KBM-7 (cell line): ENCODE measurements around the gene DHX38.
"Not testable (repeated sequence)": the region's sequence is repeated elsewhere in the genome, so short reads cannot be mapped to it uniquely, and the experiment has no call there.

ENCODE experiments used
- DNase-seq: peaks from one replicate; pipeline ENCODE4 v3.0.0-alpha.2; 2015
- in situ Hi-C: fragments of 300-500 bp; cut with MboI; formaldehyde crosslinking; loops from 2 replicates; pipeline ENCODE4 v1.14.3; 2020; ENCODE audit warnings: low sequenced_read_pairs, low pct_unique_long_range_greater_than_20kb, mixed read lengths

DHX38 gene

DNA sequence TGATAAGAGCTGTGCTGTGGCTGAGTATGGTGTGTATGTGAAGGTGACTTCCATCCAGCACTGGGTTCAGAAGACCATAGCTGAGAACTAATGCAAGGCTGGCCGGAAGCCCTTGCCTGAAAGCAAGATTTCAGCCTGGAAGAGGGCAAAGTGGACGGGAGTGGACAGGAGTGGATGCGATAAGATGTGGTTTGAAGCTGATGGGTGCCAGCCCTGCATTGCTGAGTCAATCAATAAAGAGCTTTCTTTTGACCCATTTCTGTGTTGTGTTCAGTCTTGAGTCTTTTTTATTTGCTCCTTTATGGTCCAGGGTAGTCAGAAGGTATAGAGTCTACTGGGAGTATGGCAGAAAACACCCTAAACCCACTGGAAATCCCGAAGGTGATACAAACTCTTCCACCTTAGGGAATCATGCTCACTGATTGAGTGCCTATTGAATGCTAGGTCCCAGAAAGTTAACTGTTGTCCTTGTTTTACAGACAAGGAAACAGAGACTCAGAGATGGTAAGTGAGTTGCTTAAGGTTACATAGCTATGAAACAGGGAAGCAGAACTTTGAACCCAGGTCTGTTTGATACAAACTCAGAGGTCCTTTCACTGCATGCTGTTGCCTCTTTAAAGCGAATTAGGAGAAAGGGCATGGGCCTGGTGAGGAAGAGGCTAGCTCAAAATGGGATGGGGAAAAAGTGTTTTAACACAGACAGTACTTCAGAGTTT is 16.5 kb upstream of the DHX38 start:
- DNase-seq, in situ Hi-C loops: not testable (repeated sequence)

DNA sequence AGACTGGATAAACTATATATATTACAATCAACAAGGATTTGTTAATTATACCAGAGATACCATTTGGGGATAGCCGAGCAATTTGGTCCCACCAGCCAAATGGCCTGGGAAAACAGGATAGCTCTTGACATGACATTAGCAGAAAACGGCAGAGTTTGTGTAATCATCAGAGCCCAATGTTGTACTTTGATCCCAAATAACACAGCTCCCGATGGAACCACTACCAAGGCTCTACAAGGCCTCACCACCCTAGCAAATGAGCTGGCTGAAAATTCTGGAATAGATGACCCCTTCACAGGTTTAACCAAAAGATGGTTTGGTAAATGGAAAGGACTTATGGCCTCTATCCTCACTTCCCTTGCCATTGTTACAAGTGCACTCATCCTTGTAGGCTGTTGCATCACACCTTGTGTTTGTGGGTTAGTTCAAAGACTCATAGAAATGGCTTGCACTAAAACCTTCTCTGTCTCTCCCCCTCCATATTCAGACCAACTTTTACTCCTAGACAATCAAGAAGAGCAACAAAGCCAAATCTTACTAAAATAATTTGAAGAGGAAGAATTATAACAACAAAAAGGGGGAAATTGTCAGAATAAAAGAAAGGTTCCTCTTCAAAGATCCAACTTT is 9.8 kb upstream of the DHX38 start:
- in situ Hi-C loops = no loop called here
- no peak for DNase-seq

DNA sequence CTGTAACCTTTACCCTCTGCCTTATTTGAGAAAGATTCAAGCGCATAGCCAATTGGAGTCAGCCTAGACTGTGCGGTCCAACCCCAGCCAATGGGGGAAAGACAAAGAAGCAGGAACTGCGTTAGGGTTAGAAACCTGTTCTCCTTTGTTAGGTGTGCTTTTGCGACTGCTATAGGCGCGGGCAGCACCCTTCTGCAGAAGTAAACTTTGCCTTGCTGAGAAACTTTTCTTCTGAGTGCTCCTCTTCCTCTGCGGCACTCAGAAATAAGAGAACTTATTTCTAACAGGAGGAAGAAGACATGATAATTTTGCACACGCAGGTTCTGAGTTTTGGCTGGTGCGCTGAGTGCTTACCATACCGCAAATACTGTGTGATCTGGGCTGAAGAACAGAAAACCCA is 9.2 kb upstream of the DHX38 start:
- no peak for DNase-seq
- in situ Hi-C loops = no loop called here

DNA sequence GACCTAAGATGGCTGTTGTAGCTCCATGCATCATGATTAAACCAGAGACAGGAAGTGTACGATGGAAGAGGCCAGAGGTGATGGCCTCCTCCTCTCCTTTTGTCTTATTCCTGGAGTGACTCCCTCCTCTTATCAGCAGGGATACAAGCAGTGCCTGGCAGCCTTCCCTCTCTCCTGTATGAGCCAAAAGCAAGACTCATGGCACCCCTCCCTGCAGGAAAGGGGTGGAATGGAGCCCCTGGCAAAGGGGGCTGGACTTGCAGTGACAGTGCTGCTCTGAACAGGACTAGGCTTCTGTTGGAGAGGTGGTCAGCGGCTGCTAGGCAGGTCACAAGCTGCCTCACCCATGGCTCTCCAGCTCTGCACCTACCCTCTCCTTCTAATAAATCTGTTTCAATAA is 8.6 kb upstream of the DHX38 start:
- DNase-seq = no peak
- in situ Hi-C loops = no loop called here

DNA sequence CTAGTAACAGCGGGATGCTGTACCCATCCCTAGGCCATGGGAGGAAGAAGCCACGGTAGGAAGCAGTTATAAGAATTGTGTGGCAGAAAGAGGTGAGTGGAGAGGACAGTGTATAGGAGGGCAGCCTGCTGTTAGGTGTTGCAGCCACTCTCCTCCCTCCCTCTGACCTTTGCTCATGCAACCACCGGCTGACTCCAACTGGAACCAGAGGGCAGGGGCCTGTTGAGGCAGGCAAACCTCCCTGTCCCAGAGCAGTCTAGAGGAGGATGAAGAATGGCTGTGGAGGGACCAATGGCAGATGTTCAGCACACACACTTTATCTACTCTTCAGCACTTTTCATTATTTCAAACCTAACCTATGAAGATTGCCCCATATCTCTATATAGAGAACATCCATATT is 2.4 kb upstream of the DHX38 start:
- DNase-seq = no peak
- in situ Hi-C loops = no loop called here

DNA sequence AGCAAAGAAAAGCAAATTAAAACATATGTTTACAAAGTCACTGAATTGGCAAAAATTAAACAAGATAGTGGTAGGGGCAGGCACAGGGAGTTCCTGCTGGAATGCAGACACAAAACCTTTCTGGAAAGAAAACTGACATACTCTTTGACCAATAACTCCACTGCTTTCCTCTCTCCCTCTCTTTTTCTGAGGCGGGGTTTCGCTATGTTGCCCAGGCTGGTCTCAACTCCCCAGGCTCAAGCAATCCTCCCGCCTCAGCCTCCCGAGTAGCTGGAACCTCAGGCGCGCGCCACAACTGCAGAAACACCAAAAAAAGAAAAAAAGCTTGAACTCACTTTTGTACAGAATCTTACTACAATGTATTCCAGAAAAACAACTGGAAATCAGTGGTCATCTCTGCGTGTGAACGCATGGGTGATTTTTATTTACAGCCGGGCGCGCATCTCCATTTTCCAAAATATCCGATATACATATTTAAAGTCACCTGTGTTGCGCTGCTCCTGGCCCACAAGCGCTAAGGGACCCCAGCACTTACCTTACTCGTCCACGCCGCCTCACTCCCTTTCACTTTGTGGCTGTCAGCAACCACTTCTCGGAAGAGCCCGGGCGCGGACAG is 707 bp upstream of the DHX38 start:
- peak; percentile 51 for DNase-seq
- in situ Hi-C loops = no loop called here

DNA sequence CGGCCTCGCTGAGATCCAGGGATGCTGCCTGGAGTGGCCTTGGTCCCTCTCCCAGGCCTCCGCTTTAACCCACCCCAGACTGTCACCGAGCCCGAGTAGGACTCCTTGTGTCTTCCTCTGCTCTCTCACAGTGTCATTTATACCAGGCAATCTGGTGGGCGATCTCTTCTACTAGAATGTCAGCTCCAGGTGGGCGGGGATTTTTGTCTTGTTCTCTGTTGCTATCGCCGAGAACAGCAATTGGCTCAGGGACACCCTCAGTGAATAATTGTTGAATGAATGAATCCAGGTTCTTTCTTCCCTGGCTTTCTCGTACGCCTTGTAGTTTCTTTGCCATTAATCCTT is 591 bp downstream of the DHX38 start:
- in situ Hi-C loops = no loop called here
- no peak for DNase-seq

DNA sequence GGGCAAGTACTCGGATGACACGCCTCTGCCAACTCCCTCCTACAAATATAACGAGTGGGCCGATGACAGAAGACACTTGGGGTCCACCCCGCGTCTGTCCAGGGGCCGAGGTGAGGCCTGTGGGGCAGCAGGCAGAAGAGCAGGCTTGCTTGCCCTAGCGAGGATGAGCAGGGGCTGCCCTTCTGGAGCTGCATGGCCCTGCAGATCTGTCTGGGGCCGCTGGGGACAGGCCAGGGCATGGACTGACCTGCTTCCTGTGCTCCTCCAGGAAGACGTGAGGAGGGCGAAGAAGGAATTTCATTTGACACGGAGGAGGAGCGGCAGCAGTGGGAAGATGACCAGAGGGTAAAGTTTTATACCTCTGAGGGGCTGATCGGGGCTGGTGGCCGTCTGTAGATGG is 5.3 kb downstream of the DHX38 start:
- in situ Hi-C loops = no loop called here
- DNase-seq = no peak

DNA sequence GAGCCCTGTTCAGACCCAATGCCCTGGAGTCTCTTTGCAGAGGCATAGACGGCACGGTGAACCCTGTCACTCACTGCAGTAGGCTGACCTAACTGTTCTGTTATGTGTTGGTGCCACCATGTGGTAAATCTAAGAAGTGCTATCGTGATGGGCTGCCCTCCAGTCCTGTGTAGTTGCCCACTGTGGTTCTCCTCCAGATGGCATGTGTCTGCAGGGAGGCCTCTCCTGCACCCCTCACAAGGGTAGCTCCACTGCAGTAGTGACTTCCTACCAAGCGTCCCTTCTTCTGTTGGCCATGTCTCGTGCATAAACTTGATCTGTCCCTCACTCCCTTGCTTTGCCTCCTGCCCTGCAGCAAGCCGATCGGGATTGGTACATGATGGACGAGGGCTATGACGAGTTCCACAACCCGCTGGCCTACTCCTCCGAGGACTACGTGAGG is 5.8 kb downstream of the DHX38 start:
- DNase-seq = peak; percentile 67
- in situ Hi-C loops = no loop called here

DNA sequence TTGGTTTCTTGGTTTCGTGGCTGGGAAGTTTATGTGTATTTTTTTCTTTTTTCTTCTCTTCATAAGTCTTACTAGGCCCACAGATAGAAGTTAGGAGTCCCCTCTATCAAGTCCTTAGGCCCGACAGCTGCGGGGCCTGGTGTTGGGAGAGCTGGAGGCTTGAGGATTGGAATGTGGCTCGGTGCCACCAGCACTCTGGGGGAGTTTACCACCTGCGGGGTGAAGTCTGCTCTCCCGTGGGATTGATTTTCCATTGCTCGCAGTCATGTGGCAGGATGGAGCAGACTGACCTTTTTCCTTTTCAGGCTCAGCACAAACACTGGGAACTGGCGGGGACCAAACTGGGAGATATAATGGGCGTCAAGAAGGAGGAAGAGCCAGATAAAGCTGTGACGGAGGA is 7.5 kb downstream of the DHX38 start:
- DNase-seq = no peak
- in situ Hi-C loops = no loop called here

DNA sequence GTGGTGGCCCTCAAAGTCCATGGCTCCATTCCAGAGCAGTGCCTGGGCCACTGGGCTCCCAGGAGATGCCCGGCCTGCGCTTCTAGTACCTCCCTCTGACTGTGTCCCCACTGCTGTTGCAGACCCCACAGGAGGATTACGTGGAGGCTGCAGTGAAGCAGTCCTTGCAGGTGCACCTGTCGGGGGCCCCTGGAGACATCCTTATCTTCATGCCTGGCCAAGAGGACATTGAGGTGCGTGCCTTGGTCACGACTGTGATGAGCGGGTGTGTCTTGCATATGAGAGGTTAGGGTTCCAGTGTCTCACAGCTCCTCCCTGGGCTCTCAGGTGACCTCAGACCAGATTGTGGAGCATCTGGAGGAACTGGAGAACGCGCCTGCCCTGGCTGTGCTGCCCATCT is 11.3 kb downstream of the DHX38 start:
- in situ Hi-C loops = no loop called here

DNA sequence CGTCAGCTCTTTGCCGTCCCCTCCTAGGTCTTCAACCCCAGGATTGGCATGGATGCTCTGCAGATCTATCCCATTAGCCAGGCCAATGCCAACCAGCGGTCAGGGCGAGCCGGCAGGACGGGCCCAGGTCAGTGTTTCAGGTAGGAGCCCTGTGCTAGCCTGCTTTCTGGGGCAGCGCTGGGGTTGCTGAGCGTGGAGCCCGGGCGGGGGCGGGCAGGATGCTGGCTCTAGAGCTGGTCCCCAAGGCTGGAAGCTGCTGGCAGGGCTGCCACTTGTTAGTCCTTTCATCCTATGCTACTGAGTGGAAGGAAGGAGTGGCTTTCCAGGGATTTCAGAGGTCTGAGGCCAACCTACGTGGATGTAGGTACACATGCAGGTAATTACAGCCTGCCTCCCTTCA is 12.3 kb downstream of the DHX38 start:
- in situ Hi-C loops = no loop called here
- no peak for DNase-seq

More for the DNA sequence above, 11.3 kb downstream of the DHX38 start:
- DNase-seq = no peak

DNA sequence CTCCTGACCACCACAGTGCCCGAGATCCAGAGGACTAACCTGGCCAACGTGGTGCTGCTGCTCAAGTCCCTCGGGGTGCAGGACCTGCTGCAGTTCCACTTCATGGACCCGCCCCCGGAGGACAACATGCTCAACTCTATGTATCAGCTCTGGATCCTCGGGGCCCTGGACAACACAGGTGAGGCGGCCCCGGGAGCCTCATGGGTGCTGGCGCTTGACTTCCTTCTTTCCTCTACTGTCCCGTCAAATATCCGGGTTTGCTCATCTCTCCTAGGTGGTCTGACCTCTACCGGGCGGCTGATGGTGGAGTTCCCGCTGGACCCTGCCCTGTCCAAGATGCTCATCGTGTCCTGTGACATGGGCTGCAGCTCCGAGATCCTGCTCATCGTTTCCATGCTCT is 13.7 kb downstream of the DHX38 start:
- no peak for DNase-seq
- in situ Hi-C loops = no loop called here

DNA sequence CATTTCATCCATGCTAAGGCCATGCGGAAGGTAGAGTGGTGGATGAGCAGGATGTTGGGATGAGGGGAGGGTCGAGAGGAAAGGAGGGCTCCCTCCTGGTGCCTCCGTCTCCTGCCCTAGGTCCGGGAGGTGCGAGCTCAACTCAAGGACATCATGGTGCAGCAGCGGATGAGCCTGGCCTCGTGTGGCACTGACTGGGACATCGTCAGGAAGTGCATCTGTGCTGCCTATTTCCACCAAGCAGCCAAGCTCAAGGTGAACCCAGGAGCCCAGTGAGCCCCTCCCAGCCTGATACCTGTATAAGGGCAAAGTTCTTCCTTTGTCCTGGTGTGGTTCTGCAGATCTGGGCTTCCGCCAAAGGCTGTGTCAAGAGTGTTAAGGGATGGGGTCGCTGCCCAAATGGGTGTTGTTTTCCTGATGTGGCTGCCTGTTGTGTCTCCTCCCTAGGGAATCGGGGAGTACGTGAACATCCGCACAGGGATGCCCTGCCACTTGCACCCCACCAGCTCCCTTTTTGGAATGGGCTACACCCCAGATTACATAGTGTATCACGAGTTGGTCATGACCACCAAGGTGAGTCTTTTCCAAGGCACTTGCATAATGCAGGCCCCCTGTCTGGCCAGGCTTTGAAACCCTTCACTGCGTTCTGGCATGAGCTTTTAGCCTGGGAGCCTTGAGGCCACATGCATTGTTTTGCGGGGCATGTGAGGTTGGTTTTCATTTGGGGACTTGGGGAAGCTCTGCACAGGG is 14.9 kb downstream of the DHX38 start:
- in situ Hi-C loops = no loop called here
- no peak for DNase-seq

DNA sequence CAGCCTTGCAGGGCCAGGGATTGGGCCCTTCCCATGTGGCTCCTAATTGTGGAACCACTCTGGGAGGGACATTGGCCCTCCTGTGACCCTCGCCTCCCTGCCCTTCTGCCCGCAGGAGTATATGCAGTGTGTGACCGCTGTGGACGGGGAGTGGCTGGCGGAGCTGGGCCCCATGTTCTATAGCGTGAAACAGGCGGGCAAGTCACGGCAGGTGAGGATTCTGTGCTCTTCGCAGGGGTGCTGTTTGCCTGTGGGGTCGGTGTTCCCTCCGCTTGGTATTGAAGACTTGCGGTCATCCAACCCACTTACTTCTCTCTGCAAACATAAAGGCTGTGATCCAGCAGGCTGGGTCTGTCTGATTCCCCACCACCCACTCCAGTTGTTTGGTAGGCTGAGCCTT is 15.7 kb downstream of the DHX38 start:
- in situ Hi-C loops = no loop called here
- no peak for DNase-seq

DNA sequence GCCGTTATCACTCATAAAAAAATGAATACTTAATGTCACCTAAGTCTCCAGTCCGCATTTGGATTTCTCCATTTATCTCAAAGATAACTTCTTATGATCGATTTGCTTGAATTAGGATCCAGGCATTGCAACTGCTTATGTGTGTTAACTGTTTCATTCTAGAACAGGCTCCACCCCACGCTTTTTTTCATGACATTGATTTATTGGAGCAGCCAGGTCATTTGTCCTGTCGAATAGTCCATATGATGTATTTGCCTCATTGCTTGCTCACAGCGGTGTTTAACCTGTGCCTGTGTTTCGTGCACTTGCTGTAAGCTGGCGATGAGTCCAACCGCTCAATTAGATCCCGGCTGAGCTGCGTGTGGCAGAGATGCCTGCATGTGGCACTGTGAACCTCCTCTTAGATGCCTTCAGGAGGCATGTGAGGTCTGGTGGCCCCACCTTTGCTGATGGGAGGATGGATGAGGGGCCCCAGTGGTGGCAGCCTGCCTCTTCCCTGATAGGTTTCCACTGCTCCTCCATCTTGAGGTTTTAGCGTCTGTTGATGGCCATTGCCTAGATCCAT is 16.4 kb downstream of the DHX38 start:
- in situ Hi-C loops = no loop called here
- no peak for DNase-seq

DNA sequence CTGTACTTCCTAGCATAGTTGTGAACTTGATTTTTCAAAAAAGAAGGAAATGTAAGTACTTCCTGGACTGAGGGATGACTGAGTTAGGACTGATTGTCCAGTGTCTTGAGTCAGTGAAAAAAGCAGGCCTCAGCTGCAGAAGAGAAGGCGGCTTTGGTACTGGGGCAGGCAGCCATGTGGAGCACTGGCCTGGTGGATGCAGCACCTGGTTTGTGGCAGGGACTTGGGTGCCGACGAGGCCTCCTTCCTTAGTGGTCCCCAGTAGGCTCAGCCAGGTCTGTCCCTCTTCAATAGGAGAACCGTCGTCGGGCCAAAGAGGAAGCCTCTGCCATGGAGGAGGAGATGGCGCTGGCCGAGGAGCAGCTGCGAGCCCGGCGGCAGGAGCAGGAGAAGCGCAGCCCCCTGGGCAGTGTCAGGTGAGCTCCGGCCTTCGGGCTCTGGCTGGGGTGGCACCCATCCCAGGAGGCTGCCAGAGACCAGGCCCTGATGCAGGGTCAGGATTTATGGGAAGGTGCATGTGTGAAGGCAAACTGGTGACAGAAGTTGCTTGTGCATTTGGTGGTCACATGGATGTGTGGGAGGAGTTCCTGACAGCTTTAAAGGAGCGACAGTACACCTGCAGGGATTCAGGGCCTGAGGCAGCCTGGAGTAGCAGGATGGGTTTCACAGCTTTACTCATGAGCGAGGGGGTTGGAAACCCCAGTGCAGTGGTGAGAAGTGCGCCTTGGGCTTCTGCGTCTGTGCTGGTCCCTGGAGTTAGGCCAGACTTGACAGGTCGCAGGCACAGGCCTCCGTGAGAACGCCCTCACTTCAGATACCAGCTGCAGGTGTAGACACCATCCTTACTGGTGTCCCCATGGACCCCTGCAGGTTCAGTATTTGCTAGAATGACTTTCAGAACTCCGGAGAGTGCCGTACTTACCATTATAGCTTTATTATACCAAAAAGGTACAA is 17.3 kb downstream of the DHX38 start:
- in situ Hi-C loops = no loop called here
- no peak for DNase-seq

DNA sequence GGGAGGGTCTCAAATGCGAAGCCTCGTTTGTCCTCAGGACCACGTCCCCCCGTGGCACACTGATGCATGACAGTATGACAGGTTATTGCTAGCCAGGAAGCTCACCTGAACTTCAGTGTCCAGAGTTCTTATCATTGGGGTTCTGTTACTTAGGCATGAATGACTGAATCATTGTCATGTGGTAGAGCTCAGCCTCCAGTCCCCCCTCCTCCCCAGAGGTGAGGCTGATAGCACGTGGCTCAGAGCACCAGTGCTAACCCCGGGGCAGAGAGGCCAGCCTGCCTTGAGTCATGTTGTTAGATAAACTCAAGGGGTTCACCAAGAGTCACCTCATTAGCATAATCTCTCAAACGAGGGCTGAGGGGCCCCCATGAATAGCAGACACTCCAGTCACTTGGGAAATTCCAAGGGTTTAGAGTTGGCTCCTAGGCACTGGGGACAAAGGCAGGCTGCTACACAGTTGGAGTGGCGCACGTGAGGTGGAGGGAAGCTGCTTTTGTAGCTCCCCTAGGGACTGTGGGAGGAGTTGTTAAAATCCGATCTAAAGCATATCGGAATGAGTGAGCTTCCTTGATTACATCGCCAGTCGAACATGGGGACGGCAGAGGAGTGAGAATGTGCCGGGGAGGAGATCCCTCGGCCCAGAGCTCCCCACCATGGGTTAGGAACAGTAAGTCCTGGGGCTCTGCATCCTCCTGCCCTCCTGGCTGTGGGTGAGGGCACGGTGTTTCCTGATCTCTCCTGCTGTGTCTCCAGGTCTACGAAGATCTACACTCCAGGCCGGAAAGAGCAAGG is 18.2 kb downstream of the DHX38 start:
- DNase-seq = no peak
- in situ Hi-C loops = no loop called here
